ENCODE results near the gene MCFD2.

- no peak for TF ChIP-seq USF2 (IDR thresholded peaks at IDR 0.05; ENCODE audit: borderline replicate concordance, low read depth, low read length)
- peak; percentile 66; the same call in 1 of the 2 replicates for TF ChIP-seq TEAD4 (IDR thresholded peaks at IDR 0.05; ENCODE audit: borderline replicate concordance, insufficient read depth)
- TF ChIP-seq CTCF (IDR thresholded peaks at IDR 0.05): no peak
- TF ChIP-seq REST (IDR thresholded peaks at IDR 0.05; ENCODE audit: low read depth, low read length): peak; percentile 27; the same call in 1 of the 2 replicates
- no peak for TF ChIP-seq NRF1 (IDR thresholded peaks at IDR 0.05; ENCODE audit: low read depth, low read length)
- no peak for TF ChIP-seq EZH2phosphoT487 (IDR thresholded peaks at IDR 0.05; ENCODE audit: borderline replicate concordance, low read depth)
- no peak for TF ChIP-seq RAD21 (IDR thresholded peaks at IDR 0.05; ENCODE audit: low read length)
- TF ChIP-seq CHD2 (IDR thresholded peaks at IDR 0.05; ENCODE audit: low read length, partially characterized antibody): no peak
Observed at GRCh38 chr2:46954951-46955571, 39.5 kb upstream of the MCFD2 start.

Data from SK-N-SH (cell line).